Prostate gland (tissue), 1 donor: Measurements from ENCODE around the gene POLR1C.

Source experiments
- POLR2A ChIP-seq: fragments of 450-650 bp; IDR thresholded peaks from one replicate; pipeline ENCODE4 v1.6.1; 2016; ENCODE audit warnings: antibody characterized with exemption, mild to moderate bottlenecking
- POLR2AphosphoS5 ChIP-seq: sonication (generic); formaldehyde crosslinking; IDR thresholded peaks from one replicate; pipeline ENCODE4 v1.6.1; 2017; ENCODE audit warnings: antibody characterized with exemption

- TF ChIP-seq POLR2AphosphoS5, result peak; percentile 71
- no peak for TF ChIP-seq POLR2A
These were observed 24.9 kb upstream of the POLR1C start for GRCh38 chr6:43491750-43492661.
